Measurements from ENCODE around the gene NRCAM.

- TF ChIP-seq CTCF (conservative IDR thresholded peaks at IDR 0.05; ENCODE audit: low read depth, low read length) (no peak), EZH2 (IDR thresholded peaks at IDR 0.05; ENCODE audit: borderline replicate concordance, low read depth, low read length, poor library complexity, severe bottlenecking) (no peak)
Measured at GRCh38 chr7:108499566-108499965, 43.3 kb upstream of the NRCAM start.

Measured in A673 (cell line).